K562 (cell line): ENCODE results near the gene GRHPR. TPM values are rescaled to one million over a fixed set of nuclear protein-coding genes. Genes with fewer than 3 reads are reported as not detected.

Experiments
- ATAC-seq: fragments of 200-7000 bp; cut with Tn5 transposase; 3 replicates; pipeline ENCODE4 v1.9.1; 2020; ENCODE audit warnings: moderate library complexity
- BruUV-seq: library from RNA; stranded (reverse); fragments of 400-500 nt; replicated peaks from 2 replicates; lab custom pipeline; 2021; lab: Mats Ljungman, UMichigan
- CTCF ChIA-PET: fragments of 300-600 bp; formaldehyde crosslinking; extraction: SDS; loops from one replicate; lab custom pipeline; 2021; ENCODE audit warnings: low intra/inter-chr PET ratio; lab: Yijun Ruan, JAX
- POLR2A ChIA-PET: fragments of 300-600, 350-650 bp; sonication (Branson Sonifier 250); formaldehyde crosslinking; extraction: SDS; loops from one replicate; lab custom pipeline; 2021; ENCODE audit warnings: antibody characterized with exemption, inconsistent platforms; lab: Yijun Ruan, JAX
- DNase-seq, 4 experiments: peaks; one replicate each; pipeline versions ENCODE4 v3.0.0 to v3.0.0-alpha.2; 2011 to 2018; ENCODE audit warnings: low spot score in 3 of 4, mixed read lengths in 3 of 4; ENCODE audit errors: extremely low read depth in 1 of 4
- FAIRE-seq: peaks from 2 replicates; lab custom pipeline; 2011; peaks lifted over from hg19 to GRCh38; lab: Jason Lieb, UNC
- H2AFZ ChIP-seq: 2 replicates; pipeline ENCODE4 v1.6.0; 2011; ENCODE audit warnings: low read depth, low read length, control low read depth, inconsistent platforms
- H3K27ac ChIP-seq: fragments of 200-600 bp; 3 replicates; pipeline ENCODE4 v1.8.0; 2011; ENCODE audit warnings: low read depth, mild to moderate bottlenecking, control low read depth, inconsistent platforms, low read length, moderate library complexity, mixed read lengths; ENCODE audit errors: extremely low read depth
- H3K27me3 ChIP-seq, 2 experiments: fragments of 300-600 bp in 1 of 2; 2 replicates in 1 of 2; 3 replicates in 1 of 2; pipeline versions ENCODE4 v1.6.0 to v1.8.0; 2011; ENCODE audit warnings: inconsistent platforms in 2 of 2, low read length in 2 of 2, mild to moderate bottlenecking in 1 of 2, mixed read lengths in 1 of 2, moderate library complexity in 1 of 2; ENCODE audit not compliant: control insufficient read depth in 2 of 2, insufficient read depth in 2 of 2
- H3K36me3 ChIP-seq: fragments of 300-600 bp; 3 replicates; pipeline ENCODE4 v1.8.0; 2011; ENCODE audit warnings: mild to moderate bottlenecking, low read length, inconsistent platforms; ENCODE audit not compliant: control insufficient read depth, insufficient read depth
- H3K4me1 ChIP-seq, 2 experiments: fragments of 200-600 bp in 1 of 2; replicated peaks in 1 of 2; 2 replicates in 1 of 2; 3 replicates in 1 of 2; pipeline versions ENCODE4 v1.5.1 to v1.8.0; 2011; ENCODE audit warnings: inconsistent platforms in 2 of 2, low read length in 2 of 2, mild to moderate bottlenecking in 1 of 2, mixed read lengths in 1 of 2, moderate library complexity in 1 of 2; ENCODE audit not compliant: control insufficient read depth in 2 of 2, insufficient read depth in 2 of 2
- H3K4me2 ChIP-seq: 2 replicates; pipeline ENCODE4 v1.6.1; 2011; ENCODE audit warnings: low read length, control low read depth, inconsistent platforms, mixed read lengths; ENCODE audit not compliant: insufficient read depth
- H3K4me3 ChIP-seq: fragments of 200-600 bp; sonication (generic), shearing (Covaris generic); 2 replicates; pipeline ENCODE4 v1.5.1; 2016; ENCODE audit warnings: control low read depth, inconsistent platforms
- H3K79me2 ChIP-seq: fragments of 200-600 bp; 3 replicates; pipeline ENCODE4 v1.8.0; 2011; ENCODE audit warnings: low read length, inconsistent platforms; ENCODE audit not compliant: control insufficient read depth, insufficient read depth
- H3K9ac ChIP-seq, 2 experiments: 2 replicates each; pipeline versions ENCODE4 v1.6.0 to v1.6.1; 2011; ENCODE audit warnings: low read depth in 2 of 2, low read length in 2 of 2, control low read depth in 1 of 2, inconsistent platforms in 1 of 2, mild to moderate bottlenecking in 1 of 2, mixed read lengths in 1 of 2; ENCODE audit not compliant: insufficient read depth in 1 of 2
- H3K9me1 ChIP-seq: one replicate; pipeline ENCODE4 v1.6.0; 2011; ENCODE audit warnings: inconsistent platforms, mild to moderate bottlenecking, low read length, moderate library complexity; ENCODE audit not compliant: control insufficient read depth, insufficient read depth
- H3K9me3 ChIP-seq: replicated peaks from 2 replicates; pipeline ENCODE4 v1.5.1; 2011; ENCODE audit warnings: low read depth, low read length, inconsistent platforms; ENCODE audit not compliant: control insufficient read depth, insufficient read depth
- H4K20me1 ChIP-seq: replicated peaks from 2 replicates; pipeline ENCODE4 v1.6.1; 2011; ENCODE audit warnings: low read length, inconsistent platforms, mixed read lengths; ENCODE audit not compliant: control insufficient read depth, insufficient read depth
- TCFL5 ChIP-seq: fragments of 250-450 bp; sonication (Bioruptor Pico); conservative IDR thresholded peaks from 2 replicates; pipeline ENCODE4 v1.6.1; 2021; ENCODE audit warnings: mild to moderate bottlenecking, moderate library complexity, matching md5 sums
- UBTF ChIP-seq, 2 experiments: IDR thresholded peaks; 2 replicates each; pipeline ENCODE4 v1.6.1; 2012; ENCODE audit warnings: improper control_type of control experiment in 2 of 2, low read depth in 2 of 2, low read length in 2 of 2, borderline replicate concordance in 1 of 2
- ZNF274 ChIP-seq: IDR thresholded peaks from 2 replicates; pipeline ENCODE4 v1.6.1; 2011; ENCODE audit warnings: low read depth, mild to moderate bottlenecking, low read length, moderate library complexity, borderline replicate concordance
- WGBS: fragments of 100-300 bp; shearing (Covaris generic); methylation state at CpG from one replicate; pipeline ENCODE4 v1.1.6; 2016; ENCODE audit warnings: low coverage, mixed read lengths; ENCODE audit not compliant: insufficient coverage; ENCODE audit errors: missing lambda C conversion rate; 5-methylcytosine and 5-hydroxymethylcytosine counted together
- in situ Hi-C: fragments of 300-500 bp; cut with MboI; formaldehyde crosslinking; loops from 4 replicates; pipeline ENCODE4 v1.15.0; 2018; ENCODE audit warnings: inconsistent platforms, mixed read lengths
- intact Hi-C: fragments of 100-400 bp; cut with micrococcal nuclease; formaldehyde crosslinking; loops from 2 replicates; pipeline ENCODE4 v1.14.2; 2022
- polyA plus RNA-seq, 8 experiments: library from polyadenylated mRNA; depleted of rRNA in 4 of 8; stranded (reverse) in 5 of 8; unstranded in 3 of 8; fragments of >200 nt; fragmentation: Nextera tagmentation in 2 of 8; fragmentation: Illumina TruSeq in 1 of 8; extraction: Ambion mirVana in 2 of 8; extraction: Trizol in 1 of 8; gene quantifications; 2 replicates each; pipeline versions ENCODE4 v1.2.1 to v1.2.3, GENCODE V29; 2011 to 2014; ENCODE audit warnings: inconsistent platforms in 1 of 8, missing spikeins in 1 of 8
- total RNA-seq, 7 experiments: library from RNA; depleted of rRNA in 6 of 7; stranded (reverse); fragments of >200 nt in 6 of 7; fragmentation: Illumina TruSeq in 2 of 7; extraction: Trizol in 2 of 7; gene quantifications; 2 replicates each; pipeline versions ENCODE4 v1.2.1 to v1.2.3, GENCODE V29; 2011 to 2021; ENCODE audit warnings: low replicate concordance in 1 of 7

Gene GRHPR
- total and polyA plus RNA-seq, 9 of the 15 experiments (the other 6 are each of a cell fraction or from before 2014, with no cell fraction given), result 38.9 to 144 (median 120) TPM

GRCh38 chr9:37442556-37442955 is 20.1 kb downstream of the GRHPR start:
- H3K27ac ChIP-seq, result no peak overlapping the region
- CTCF ChIA-PET, result no interaction called here
- H3K36me3 ChIP-seq, result peaks cover 65% of the 10 kb centered on the region

More at GRCh38 chr9:37442556-37442955, 20.1 kb downstream of the GRHPR start:
- Histone ChIP-seq H3K4me3 (no peak overlapping the region), H4K20me1 (peaks cover 12% of the 10 kb centered on the region; the same call in 1 of the 2 replicates), H2AFZ (no peak overlapping the region), H3K4me1 (no peaks in the 10 kb centered on the region), H3K9me1 (no peaks in the 10 kb centered on the region), H3K4me2 (no peak overlapping the region), H3K9me3 (no peaks in the 10 kb centered on the region), H3K9ac (no peak overlapping the region), H3K79me2 (peaks cover 44% of the 10 kb centered on the region), H3K27me3 (no peaks in the 10 kb centered on the region)
- FAIRE-seq, result no peak
- in situ Hi-C loops, result no loop called here
- BruUV-seq, result no TSS peak
- intact Hi-C loops, result no loop called here
- ATAC-seq, result no peak
- WGBS, result 97% methylated on average over 2 of the region's 2 CpGs
- DNase-seq, result peak in 1 of 4 experiments; percentile 9
- POLR2A ChIA-PET, result interaction anchor here (0.6 to 3.1 kb wide), 7 partner anchors 10 to 29 kb away, joined by 3 to 13 read pairs (median 3); partner anchors contain the start of gene ZBTB5
- TF ChIP-seq ZNF274, result no peak
- no peak for TF ChIP-seq TCFL5 (CRISPR knock-in tag)
- TF ChIP-seq UBTF (IDR thresholded peaks at IDR 0.05; ENCODE audit: borderline replicate concordance in 1 of 2, low read depth in 2 of 2, low read length in 2 of 2), result no peak
- TF ChIP-seq, all 486 proteins: peak for 0
